ENCODE data around the gene CSNK2A3. TPM values are rescaled to one million over a fixed set of nuclear protein-coding genes. Genes with fewer than 3 reads are reported as not detected.

Gene CSNK2A3
- total and polyA plus RNA-seq, 5 donors: 0.43 to 2.3 (median 1.7) TPM

- Histone ChIP-seq H3K4me3 (ENCODE audit: low read length) (no peak overlapping the region), H3K27me3 (ENCODE audit: control insufficient read depth, insufficient read depth) (no peaks in the 10 kb centered on the region), H3K4me1 (ENCODE audit: control insufficient read depth, insufficient read depth, low read length) (peaks cover 13% of the 10 kb centered on the region), H3K27ac (ENCODE audit: low read length) (no peak overlapping the region), H3K9me3 (ENCODE audit: control insufficient read depth, low read length) (no peaks in the 10 kb centered on the region)
- WGBS: 90% methylated on average over 1 of the region's 1 CpG
- ATAC-seq (peak in 1 of 2 donors; percentile 34), DNase-seq (no peak)
- intact Hi-C loops (cut with DNase I): no loop called here
These were observed 39.6 kb downstream of the CSNK2A3 start for GRCh38 chr11:11313426-11313825.

GRCh38 chr11:11312738-11313137 is 40.3 kb downstream of the CSNK2A3 start:
- no peak for ATAC-seq
- Histone ChIP-seq H3K4me3 (ENCODE audit: low read length) (no peak overlapping the region), H3K4me1 (ENCODE audit: control insufficient read depth, insufficient read depth, low read length) (peaks cover 13% of the 10 kb centered on the region), H3K27me3 (ENCODE audit: control insufficient read depth, insufficient read depth) (no peaks in the 10 kb centered on the region), H3K27ac (ENCODE audit: low read length) (no peak overlapping the region), H3K9me3 (ENCODE audit: control insufficient read depth, low read length) (no peaks in the 10 kb centered on the region)
- intact Hi-C loops (cut with DNase I): no loop called here
- DNase-seq: no peak
- 100% methylated on average over 1 of the region's 1 CpG for WGBS

- 77% methylated on average over 3 of the region's 3 CpGs for WGBS
- ATAC-seq: no peak
- Histone ChIP-seq H3K4me3 (ENCODE audit: low read length) (no peak overlapping the region), H3K27me3 (ENCODE audit: control insufficient read depth, insufficient read depth) (no peaks in the 10 kb centered on the region), H3K9me3 (ENCODE audit: control insufficient read depth, low read length) (no peaks in the 10 kb centered on the region), H3K27ac (ENCODE audit: low read length) (no peak overlapping the region), H3K4me1 (ENCODE audit: control insufficient read depth, insufficient read depth, low read length) (peaks cover 13% of the 10 kb centered on the region)
- no peak for DNase-seq
- intact Hi-C loops (cut with DNase I): no loop called here
These were observed 41.9 kb downstream of the CSNK2A3 start for GRCh38 chr11:11311169-11311568.

- intact Hi-C loops (cut with DNase I): no loop called here
- Histone ChIP-seq H3K4me3 (ENCODE audit: low read length) (no peak overlapping the region), H3K9me3 (ENCODE audit: control insufficient read depth, low read length) (no peaks in the 10 kb centered on the region), H3K27me3 (ENCODE audit: control insufficient read depth, insufficient read depth) (no peaks in the 10 kb centered on the region), H3K4me1 (ENCODE audit: control insufficient read depth, insufficient read depth, low read length) (peaks cover 13% of the 10 kb centered on the region), H3K27ac (ENCODE audit: low read length) (no peak overlapping the region)
- WGBS: 98% methylated on average over 2 of the region's 2 CpGs
- ATAC-seq (no peak), DNase-seq (no peak)
These were observed 43.1 kb downstream of the CSNK2A3 start for GRCh38 chr11:11309906-11310305.

GRCh38 chr11:11308249-11308648 is 44.8 kb downstream of the CSNK2A3 start:
- no peak overlapping the region for H3K4me3 ChIP-seq (ENCODE audit: low read length)
- no peaks in the 10 kb centered on the region for H3K27me3 ChIP-seq (ENCODE audit: control insufficient read depth, insufficient read depth)
- ATAC-seq (no peak), DNase-seq (no peak)
- 70% methylated on average over 1 of the region's 1 CpG for WGBS
- no peaks in the 10 kb centered on the region for H3K9me3 ChIP-seq (ENCODE audit: control insufficient read depth, low read length)
- no peak overlapping the region for H3K27ac ChIP-seq (ENCODE audit: low read length)
- peaks cover 8% of the 10 kb centered on the region for H3K4me1 ChIP-seq (ENCODE audit: control insufficient read depth, insufficient read depth, low read length)
- intact Hi-C loops (cut with DNase I): no loop called here

GRCh38 chr11:11306855-11307254 is 46.2 kb downstream of the CSNK2A3 start:
- Histone ChIP-seq H3K4me1 (ENCODE audit: control insufficient read depth, insufficient read depth, low read length) (peaks cover 6% of the 10 kb centered on the region), H3K27me3 (ENCODE audit: control insufficient read depth, insufficient read depth) (no peaks in the 10 kb centered on the region), H3K4me3 (ENCODE audit: low read length) (no peak overlapping the region), H3K27ac (ENCODE audit: low read length) (no peak overlapping the region), H3K9me3 (ENCODE audit: control insufficient read depth, low read length) (no peaks in the 10 kb centered on the region)
- WGBS: 74% methylated on average over 2 of the region's 2 CpGs
- ATAC-seq (no peak), DNase-seq (no peak)
- intact Hi-C loops (cut with DNase I): no loop called here

GRCh38 chr11:11304550-11304949 is 48.5 kb downstream of the CSNK2A3 start:
- no peaks in the 10 kb centered on the region for H3K9me3 ChIP-seq (ENCODE audit: control insufficient read depth, low read length)
- intact Hi-C loops (cut with DNase I): no loop called here
- H3K27me3 ChIP-seq (ENCODE audit: control insufficient read depth, insufficient read depth): no peaks in the 10 kb centered on the region
- peaks cover 2% of the 10 kb centered on the region for H3K4me1 ChIP-seq (ENCODE audit: control insufficient read depth, insufficient read depth, low read length)
- DNase-seq: no peak
- H3K4me3 ChIP-seq (ENCODE audit: low read length): no peak overlapping the region
- ATAC-seq: no peak
- 81% methylated on average over 7 of the region's 7 CpGs for WGBS
- no peak overlapping the region for H3K27ac ChIP-seq (ENCODE audit: low read length)

GRCh38 chr11:11302565-11302964 is 50.5 kb downstream of the CSNK2A3 start:
- Histone ChIP-seq H3K9me3 (ENCODE audit: control insufficient read depth, low read length) (no peaks in the 10 kb centered on the region), H3K4me1 (ENCODE audit: control insufficient read depth, insufficient read depth, low read length) (peaks cover 2% of the 10 kb centered on the region), H3K27me3 (ENCODE audit: control insufficient read depth, insufficient read depth) (no peaks in the 10 kb centered on the region), H3K27ac (ENCODE audit: low read length) (no peak overlapping the region), H3K4me3 (ENCODE audit: low read length) (no peak overlapping the region)
- intact Hi-C loops (cut with DNase I): no loop called here
- 75% methylated on average over 10 of the region's 10 CpGs for WGBS
- ATAC-seq (peak; percentile 54 to 68), DNase-seq (no peak)
